Prostate gland (tissue), 2 donors: ENCODE results near the gene ARAP2.

ENCODE experiments used
- CTCF ChIP-seq, 4 experiments: fragments of 200-600 bp in 2 of 4; fragments of 450-650 bp in 2 of 4; sonication (generic) in 2 of 4; IDR thresholded peaks; 1 replicate in 3 of 4; 2 replicates in 1 of 4; pipeline ENCODE4 v1.5.1; 2016 to 2019; ENCODE audit warnings: antibody characterized with exemption in 4 of 4, mild to moderate bottlenecking in 2 of 4, moderate library complexity in 2 of 4
- POLR2A ChIP-seq: fragments of 450-650 bp; IDR thresholded peaks from one replicate; pipeline ENCODE4 v1.6.1; 2016; ENCODE audit warnings: antibody characterized with exemption, mild to moderate bottlenecking
- POLR2AphosphoS5 ChIP-seq: sonication (generic); formaldehyde crosslinking; IDR thresholded peaks from one replicate; pipeline ENCODE4 v1.6.1; 2017; ENCODE audit warnings: antibody characterized with exemption

- TF ChIP-seq CTCF (IDR thresholded peaks at IDR 0.05) (no peak), POLR2A (no peak), POLR2AphosphoS5 (no peak)
Measured at GRCh38 chr4:36172656-36173055, 71.7 kb downstream of the ARAP2 start.
